Measurements from ENCODE around the gene PINLYP. TPM values are rescaled to one million over a fixed set of nuclear protein-coding genes. Genes with fewer than 3 reads are reported as not detected.

PINLYP gene
- total and polyA plus RNA-seq, 2 of the 13 experiments (the other 11 are each of a cell fraction or from before 2014, with no cell fraction given) = 0.21 to 0.24 TPM

DNA sequence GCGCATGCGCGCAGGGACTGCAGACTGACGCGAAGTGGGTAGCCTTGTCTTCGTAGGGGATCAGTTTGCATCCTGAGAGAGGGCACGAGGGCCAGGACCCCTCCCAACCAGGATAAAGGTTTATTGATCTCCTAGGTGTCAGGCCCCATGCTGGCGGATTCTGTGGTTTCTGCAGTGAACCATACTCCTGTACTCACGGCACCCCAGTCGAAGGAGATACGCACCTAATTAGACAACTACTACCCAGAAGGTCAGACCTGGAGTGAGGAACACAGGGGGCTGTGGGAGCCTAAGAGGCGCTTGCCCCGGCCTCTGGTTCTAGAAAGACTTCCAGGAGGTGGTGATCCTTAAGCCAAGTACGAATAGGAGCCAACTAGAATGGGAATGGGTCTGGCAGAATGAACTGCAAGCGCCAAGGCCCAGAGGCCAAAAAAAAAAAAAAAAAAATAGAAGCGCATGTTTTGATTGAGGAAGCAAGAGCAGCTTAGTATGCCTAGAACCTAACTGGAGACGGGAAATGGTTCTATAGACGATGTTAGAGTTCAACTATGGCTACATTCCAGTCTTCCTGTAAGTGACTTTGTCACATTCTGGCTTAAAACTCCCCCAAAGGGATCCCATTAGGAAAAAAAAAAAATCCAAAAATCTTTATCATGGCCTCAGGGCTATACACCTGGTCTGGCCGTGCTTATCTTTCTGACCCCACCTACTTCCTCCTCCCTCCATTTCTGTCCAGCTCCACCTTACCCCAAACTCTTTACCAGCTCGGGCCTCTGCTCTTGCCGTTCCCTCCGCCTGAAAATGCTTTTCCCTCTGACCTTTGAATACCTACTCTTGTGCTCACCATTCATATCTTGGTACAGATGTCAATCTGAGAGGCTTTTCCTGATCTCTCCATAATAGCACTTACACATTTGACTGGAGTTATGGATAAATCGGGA, 44.7 kb downstream of the PINLYP start (continued):
- TF ChIP-seq, protein P1, sequence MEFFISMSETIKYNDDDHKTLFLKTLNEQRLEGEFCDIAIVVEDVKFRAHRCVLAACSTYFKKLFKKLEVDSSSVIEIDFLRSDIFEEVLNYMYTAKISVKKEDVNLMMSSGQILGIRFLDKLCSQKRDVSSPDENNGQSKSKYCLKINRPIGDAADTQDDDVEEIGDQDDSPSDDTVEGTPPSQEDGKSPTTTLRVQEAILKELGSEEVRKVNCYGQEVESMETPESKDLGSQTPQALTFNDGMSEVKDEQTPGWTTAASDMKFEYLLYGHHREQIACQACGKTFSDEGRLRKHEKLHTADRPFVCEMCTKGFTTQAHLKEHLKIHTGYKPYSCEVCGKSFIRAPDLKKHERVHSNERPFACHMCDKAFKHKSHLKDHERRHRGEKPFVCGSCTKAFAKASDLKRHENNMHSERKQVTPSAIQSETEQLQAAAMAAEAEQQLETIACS (CRISPR knock-in tag; IDR thresholded peaks at IDR 0.05) = no peak
- TF ChIP-seq ZNF839 (CRISPR knock-in tag; IDR thresholded peaks at IDR 0.05; ENCODE audit: borderline replicate concordance) (no peak), PHF21A (CRISPR knock-in tag; IDR thresholded peaks at IDR 0.05) (no peak), EEA1 (CRISPR knock-in tag; IDR thresholded peaks at IDR 0.05; ENCODE audit: borderline replicate concordance) (0 out of 2 replicates have a peak, but pooled peaks have one; percentile 4), ZNF33B (CRISPR knock-in tag; IDR thresholded peaks at IDR 0.05) (no peak), ZNF850 (CRISPR knock-in tag; conservative IDR thresholded peaks at IDR 0.05) (no peak; the same call in 1 of the 2 replicates), CBFB (CRISPR knock-in tag; IDR thresholded peaks at IDR 0.05) (no peak; the same call in 1 of the 2 replicates), ZBTB20 (CRISPR knock-in tag; IDR thresholded peaks at IDR 0.05; ENCODE audit: borderline replicate concordance, low read depth) (0 out of 2 replicates have a peak, but pooled peaks have one; percentile 8), SMAD9 (CRISPR knock-in tag; IDR thresholded peaks at IDR 0.05) (no peak), TRIM24 (CRISPR knock-in tag; IDR thresholded peaks at IDR 0.05) (no peak), ZNF431 (CRISPR knock-in tag; IDR thresholded peaks at IDR 0.05; ENCODE audit: borderline replicate concordance, low read depth) (no peak), SIX4 (CRISPR knock-in tag; IDR thresholded peaks at IDR 0.05) (peak; percentile 11; the same call in 1 of the 2 replicates), FOXJ3 (CRISPR knock-in tag; IDR thresholded peaks at IDR 0.05; ENCODE audit: borderline replicate concordance) (no peak), ZNF549 (CRISPR knock-in tag; IDR thresholded peaks at IDR 0.05) (no peak), ZNF354B (CRISPR knock-in tag; IDR thresholded peaks at IDR 0.05) (no peak), JUNB (CRISPR knock-in tag; IDR thresholded peaks at IDR 0.05; ENCODE audit: borderline replicate concordance) (no peak), ZSCAN31 (CRISPR knock-in tag; IDR thresholded peaks at IDR 0.05; ENCODE audit: low read depth) (no peak), ZNF205 (CRISPR knock-in tag; IDR thresholded peaks at IDR 0.05) (no peak)
- TF ChIP-seq, protein P2, sequence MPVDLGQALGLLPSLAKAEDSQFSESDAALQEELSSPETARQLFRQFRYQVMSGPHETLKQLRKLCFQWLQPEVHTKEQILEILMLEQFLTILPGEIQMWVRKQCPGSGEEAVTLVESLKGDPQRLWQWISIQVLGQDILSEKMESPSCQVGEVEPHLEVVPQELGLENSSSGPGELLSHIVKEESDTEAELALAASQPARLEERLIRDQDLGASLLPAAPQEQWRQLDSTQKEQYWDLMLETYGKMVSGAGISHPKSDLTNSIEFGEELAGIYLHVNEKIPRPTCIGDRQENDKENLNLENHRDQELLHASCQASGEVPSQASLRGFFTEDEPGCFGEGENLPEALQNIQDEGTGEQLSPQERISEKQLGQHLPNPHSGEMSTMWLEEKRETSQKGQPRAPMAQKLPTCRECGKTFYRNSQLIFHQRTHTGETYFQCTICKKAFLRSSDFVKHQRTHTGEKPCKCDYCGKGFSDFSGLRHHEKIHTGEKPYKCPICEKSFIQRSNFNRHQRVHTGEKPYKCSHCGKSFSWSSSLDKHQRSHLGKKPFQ (CRISPR knock-in tag; IDR thresholded peaks at IDR 0.05; ENCODE audit: insufficient replicate concordance) = no peak
- TF ChIP-seq, protein P3, sequence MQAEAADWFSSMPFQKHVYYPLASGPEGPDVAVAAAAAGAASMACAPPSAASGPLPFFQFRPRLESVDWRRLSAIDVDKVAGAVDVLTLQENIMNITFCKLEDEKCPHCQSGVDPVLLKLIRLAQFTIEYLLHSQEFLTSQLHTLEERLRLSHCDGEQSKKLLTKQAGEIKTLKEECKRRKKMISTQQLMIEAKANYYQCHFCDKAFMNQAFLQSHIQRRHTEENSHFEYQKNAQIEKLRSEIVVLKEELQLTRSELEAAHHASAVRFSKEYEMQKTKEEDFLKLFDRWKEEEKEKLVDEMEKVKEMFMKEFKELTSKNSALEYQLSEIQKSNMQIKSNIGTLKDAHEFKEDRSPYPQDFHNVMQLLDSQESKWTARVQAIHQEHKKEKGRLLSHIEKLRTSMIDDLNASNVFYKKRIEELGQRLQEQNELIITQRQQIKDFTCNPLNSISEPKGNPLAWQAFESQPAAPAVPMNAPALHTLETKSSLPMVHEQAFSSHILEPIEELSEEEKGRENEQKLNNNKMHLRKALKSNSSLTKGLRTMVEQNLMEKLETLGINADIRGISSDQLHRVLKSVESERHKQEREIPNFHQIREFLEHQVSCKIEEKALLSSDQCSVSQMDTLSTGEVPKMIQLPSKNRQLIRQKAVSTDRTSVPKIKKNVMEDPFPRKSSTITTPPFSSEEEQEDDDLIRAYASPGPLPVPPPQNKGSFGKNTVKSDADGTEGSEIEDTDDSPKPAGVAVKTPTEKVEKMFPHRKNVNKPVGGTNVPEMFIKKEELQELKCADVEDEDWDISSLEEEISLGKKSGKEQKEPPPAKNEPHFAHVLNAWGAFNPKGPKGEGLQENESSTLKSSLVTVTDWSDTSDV (CRISPR knock-in tag; IDR thresholded peaks at IDR 0.05) = 0 out of 2 replicates have a peak, but pooled peaks have one; percentile 9
- TF ChIP-seq, protein P4, sequence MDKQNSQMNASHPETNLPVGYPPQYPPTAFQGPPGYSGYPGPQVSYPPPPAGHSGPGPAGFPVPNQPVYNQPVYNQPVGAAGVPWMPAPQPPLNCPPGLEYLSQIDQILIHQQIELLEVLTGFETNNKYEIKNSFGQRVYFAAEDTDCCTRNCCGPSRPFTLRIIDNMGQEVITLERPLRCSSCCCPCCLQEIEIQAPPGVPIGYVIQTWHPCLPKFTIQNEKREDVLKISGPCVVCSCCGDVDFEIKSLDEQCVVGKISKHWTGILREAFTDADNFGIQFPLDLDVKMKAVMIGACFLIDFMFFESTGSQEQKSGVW (CRISPR knock-in tag; IDR thresholded peaks at IDR 0.05; ENCODE audit: borderline replicate concordance) = no peak

Measured in HepG2 (cell line).